ENCODE results near the gene BNIP3. TPM values are rescaled to one million over a fixed set of nuclear protein-coding genes. Genes with fewer than 3 reads are reported as not detected.

BNIP3 gene
- total RNA-seq, 1 donor from 2014 or later: 21.5 TPM

DNA sequence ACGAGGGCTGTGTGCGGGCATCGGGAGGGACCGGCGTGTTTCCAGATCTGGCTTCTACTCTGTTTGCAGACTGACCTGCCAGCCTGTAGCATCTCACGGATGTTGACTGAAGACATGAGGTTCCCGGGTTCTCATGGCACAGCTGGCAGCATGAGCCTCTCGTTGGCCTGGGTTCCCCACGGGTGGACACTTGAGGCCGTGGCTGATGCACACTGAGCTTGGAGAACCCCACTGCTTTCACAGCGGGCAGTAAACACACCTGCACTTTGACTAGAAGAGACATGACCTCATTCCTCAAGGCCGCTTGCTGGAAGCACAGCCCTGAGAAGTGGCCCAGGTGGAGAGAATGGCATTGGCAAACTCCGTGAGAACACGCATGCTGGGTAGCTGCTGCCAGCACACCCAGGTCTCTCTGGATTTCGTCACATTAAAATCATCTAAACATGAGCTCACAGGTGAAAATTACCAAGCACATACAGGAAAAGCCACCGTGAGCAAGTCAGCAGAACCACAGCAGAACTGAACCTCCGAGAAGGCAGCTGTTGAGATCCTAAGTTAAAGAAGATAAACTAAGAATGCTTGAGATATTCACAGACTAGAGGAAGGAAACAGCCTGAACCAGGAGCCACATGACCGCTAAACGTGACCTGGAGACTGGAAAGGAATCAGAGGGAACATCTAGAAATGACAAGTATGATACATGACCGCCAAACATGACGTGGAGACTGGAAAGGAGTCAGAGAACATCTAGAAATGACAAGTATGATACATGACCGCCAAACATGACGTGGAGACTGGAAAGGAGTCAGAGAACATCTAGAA, 32.5 kb downstream of the BNIP3 start:
- DNase-seq (ENCODE audit: low spot score): no peak

- no peak for DNase-seq (ENCODE audit: low spot score)
Observed at GRCh38 chr10:131948501-131948900, 33.2 kb downstream of the BNIP3 start.

- no peak for DNase-seq (ENCODE audit: low spot score)
Observed at GRCh38 chr10:131947631-131948347, 33.9 kb downstream of the BNIP3 start.

DNA sequence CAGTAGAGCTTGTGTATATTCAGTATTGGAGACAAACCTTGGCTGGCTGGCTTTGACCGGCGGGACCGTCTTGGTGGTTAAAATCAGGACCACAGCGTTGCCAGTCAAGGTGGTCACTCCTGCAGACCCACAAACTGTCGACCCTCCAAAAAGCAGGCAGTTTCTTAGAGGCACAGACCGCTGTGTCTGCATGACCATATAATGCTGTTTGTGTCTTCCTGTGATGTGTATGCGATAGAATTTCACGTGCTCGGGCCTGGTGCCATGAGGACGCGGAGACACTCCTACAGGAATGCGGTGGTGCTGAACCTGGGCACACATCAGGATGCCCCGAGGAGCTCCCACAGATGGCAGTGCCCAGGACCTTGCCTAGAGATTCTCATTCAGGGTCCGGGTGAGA, 34.8 kb downstream of the BNIP3 start:
- DNase-seq (ENCODE audit: low spot score): no peak

GRCh38 chr10:131946321-131946751, 35.4 kb downstream of the BNIP3 start:
- no peak for DNase-seq (ENCODE audit: low spot score)

DNA sequence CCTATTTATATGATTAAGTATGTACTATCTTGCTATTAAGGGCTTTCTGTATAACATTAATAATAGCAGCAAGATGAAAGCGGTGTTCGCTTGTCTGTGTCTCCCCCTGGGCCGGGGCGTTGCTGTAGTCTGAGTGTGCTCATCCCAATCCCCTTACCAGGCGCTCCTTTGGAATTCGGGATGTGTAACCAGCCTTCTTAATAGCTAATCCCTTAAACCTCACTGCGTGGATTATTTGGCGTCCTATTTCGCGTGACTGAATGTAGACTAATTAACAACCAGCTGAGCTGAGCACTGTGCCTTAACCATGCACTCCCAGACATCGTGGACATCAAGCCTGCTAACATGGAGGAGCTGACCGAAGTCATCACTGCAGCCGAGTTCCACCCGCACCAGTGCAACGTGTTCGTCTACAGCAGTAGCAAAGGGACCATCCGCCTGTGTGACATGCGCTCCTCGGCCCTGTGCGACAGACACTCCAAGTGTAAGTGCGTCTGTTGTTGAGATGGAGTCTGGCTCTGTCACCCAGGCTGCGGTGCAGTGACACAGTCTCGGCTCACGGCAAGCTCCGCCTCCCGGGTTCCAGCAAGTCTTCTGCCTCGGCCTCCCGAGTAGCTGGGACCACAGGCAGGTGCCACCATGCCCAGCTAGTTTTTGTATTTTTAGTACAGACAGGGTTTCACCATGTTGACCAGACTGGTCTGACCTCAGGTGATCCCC, 36.6 kb downstream of the BNIP3 start:
- no peak for DNase-seq (ENCODE audit: low spot score)

GRCh38 chr10:131944412-131944811, 37.3 kb downstream of the BNIP3 start:
- no peak for DNase-seq (ENCODE audit: low spot score)

- DNase-seq (ENCODE audit: low spot score): no peak
Observed at GRCh38 chr10:131943021-131943814, 38.5 kb downstream of the BNIP3 start.

DNA sequence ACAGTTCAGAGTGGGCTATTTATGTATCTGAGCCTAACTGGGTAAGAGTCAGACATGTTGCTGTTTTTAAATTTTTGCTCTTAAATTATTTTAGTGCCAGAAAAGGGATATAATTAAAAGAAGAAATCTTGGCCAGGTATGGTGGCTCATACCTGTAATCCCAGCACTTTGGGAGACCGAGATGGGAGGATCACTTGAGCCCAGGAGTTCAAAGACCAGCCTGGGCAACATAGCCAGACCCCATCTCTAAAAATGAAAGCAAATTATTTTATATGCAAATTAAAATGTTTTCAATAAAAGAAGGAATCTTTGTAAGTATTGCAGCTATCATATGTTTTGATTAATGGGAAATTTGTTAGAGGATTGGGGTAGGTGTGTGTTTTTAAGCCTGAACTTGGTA, 39.3 kb downstream of the BNIP3 start:
- DNase-seq (ENCODE audit: low spot score): no peak

- no peak for DNase-seq (ENCODE audit: low spot score)
Observed at GRCh38 chr10:131938681-131939080, 43.0 kb downstream of the BNIP3 start.

GRCh38 chr10:131937836-131938235, 43.9 kb downstream of the BNIP3 start:
- no peak for DNase-seq (ENCODE audit: low spot score)

DNA sequence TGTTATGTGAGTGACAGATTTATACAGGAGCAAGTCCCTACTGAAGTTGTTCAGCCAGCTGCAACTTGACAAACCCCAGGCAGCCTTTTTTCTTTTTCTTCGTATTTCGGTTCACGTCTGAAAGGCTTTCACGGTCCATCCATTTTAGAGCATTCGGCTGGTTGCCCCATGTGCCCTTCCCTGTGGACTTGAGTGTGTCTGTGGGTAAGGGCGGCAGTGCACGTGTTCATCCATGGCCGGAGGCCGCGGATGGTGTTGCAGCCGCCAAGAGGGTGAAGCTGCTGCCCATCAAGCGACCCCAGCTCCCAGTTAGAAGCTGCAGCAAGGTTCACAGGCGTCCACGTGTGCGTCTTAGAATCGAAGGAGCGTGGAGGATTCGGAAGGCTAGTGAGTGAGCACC, 45.0 kb downstream of the BNIP3 start:
- DNase-seq (ENCODE audit: low spot score): no peak

DNA sequence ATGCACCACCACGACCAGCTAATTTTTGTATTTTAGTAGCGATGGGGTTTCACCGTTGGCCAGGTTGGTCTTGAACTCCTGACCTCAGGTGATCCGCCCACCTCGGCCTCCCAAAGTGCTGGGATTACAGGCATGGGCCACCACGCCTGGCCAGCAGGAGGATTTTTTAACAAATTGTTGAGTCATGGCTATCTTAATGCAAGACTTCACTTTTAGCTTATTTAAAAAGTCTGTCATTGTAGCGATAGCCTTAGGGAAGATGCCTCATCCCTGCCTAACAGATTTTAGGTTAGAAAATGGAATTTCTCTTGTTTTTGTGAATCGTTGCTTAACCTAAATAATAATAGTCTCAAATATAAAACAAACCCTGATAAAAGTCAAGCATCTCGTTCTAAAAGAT, 45.4 kb downstream of the BNIP3 start:
- no peak for DNase-seq (ENCODE audit: low spot score)

DNA sequence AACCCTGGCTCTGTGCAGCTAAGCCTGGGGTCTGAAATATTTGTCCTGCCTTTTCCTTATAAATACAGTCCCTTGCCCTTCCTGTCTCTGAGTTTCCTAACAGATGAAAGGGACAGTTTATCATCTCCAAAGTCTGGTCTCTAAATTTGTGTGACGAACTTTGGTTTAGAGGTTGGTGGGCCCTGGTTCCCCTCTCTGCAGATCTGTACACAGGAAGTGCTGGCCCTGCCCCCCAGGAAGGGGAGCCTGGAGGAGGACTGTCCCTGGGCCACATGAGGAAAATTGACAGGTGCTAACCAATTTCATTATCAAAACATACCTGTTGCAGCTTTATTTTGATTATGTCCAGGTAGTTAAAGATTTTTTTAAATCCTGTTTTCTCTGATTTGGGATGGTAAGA, 46.5 kb downstream of the BNIP3 start:
- no peak for DNase-seq (ENCODE audit: low spot score)

GRCh38 chr10:131934769-131935168, 47.0 kb downstream of the BNIP3 start:
- DNase-seq (ENCODE audit: low spot score): no peak

- DNase-seq (ENCODE audit: low spot score): no peak
Observed at GRCh38 chr10:131933696-131934086, 48.0 kb downstream of the BNIP3 start.

GRCh38 chr10:131933016-131933695, 48.6 kb downstream of the BNIP3 start:
- no peak for DNase-seq (ENCODE audit: low spot score)

- DNase-seq (ENCODE audit: low spot score): no peak
Observed at GRCh38 chr10:131931981-131932380, 49.7 kb downstream of the BNIP3 start.

GRCh38 chr10:131930586-131931330, 51.0 kb downstream of the BNIP3 start:
- no peak for DNase-seq (ENCODE audit: low spot score)

- DNase-seq (ENCODE audit: low spot score): no peak
Observed at GRCh38 chr10:131930150-131930549, 51.6 kb downstream of the BNIP3 start.
